GM18867 (cell line): ENCODE results near the gene AGBL1.
A peak's percentile ranks its signal among the peaks of the same experiment; 100 is the strongest.
"Not testable (repeated sequence)": the region's sequence is repeated elsewhere in the genome, so short reads cannot be mapped to it uniquely, and the experiment has no call there.

Source experiments
- ATAC-seq: cut with Tn5 transposase; IDR thresholded peaks from one replicate; pipeline ENCODE4 v1.9.1; 2021; ENCODE audit warnings: mild to moderate bottlenecking, moderate library complexity; ENCODE audit not compliant: unreplicated experiment

AGBL1 gene

DNA sequence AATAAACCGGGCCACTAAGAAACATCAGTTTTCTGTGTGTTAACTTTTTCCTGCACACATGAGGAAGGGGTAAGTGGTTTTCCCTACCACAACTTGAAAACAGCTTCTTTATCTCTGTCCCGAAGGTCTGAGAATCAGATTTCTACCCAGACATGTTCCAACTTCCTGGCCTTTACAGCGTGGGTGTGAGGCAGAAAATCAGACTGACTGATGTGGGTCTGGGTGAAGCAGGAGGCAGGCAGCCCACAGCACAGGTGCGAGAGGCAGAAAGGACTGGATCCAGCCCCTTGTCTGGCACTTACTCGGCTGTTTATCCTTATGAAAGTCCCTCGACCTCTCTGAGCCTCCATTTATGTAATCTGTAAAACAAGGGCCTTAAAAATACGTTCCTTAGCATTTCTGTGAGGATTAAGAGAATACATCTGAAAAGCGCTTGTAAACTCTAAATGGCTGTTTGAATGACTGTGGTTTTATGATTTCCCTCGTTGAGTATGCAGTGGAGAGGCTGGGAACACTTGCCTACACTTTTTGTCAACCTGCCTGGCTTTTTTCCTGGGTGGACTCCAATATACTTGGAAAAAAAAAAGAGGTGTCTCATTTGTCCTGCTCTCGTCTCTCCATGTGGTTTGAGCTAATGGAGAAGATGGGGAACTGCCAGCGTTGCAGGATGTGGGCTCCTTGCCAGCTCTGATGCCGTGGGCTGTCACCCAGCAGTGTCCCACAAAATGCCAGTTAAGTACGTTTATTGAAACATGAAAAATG, 3.1 kb downstream of the AGBL1 start:
- ATAC-seq = no peak

DNA sequence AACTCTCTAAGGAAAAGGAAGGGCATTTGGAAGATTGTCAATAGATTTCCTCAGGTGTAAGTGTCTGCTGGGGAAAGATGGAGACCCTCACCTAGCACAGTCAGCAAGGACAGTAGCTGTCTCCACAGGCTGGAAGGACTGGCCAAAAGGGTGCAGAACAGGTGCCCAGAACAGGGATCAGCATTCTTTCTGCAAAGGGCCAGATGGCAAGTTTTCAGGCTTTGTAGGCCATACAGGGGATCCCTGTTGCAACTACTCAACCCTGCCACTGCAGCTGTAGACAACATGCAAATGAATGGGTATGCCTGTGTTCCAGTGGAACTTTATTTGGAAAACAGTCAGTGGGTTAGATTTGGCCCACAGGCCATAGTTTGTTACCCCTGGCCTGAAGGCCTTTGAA, 8.1 kb downstream of the AGBL1 start:
- ATAC-seq = no peak

DNA sequence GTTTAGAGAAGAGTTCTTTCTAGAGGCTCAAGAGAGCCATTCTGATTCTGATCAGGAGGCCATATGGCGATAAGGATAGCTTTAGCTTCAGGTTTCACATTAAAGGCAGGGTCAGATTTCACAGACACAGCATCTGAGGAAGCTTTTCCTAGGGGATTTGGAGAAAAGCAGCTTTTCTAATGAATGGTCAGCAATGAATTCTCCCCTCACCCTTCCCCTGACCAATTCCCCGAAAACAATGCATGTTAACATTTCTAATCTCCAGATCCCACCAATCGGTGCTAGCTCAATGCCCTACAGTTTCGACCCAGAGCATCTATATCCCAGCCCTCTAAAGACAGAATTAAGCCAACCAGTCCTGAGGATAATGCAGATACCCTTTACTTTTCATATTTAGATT, 9.8 kb downstream of the AGBL1 start:
- no peak for ATAC-seq

DNA sequence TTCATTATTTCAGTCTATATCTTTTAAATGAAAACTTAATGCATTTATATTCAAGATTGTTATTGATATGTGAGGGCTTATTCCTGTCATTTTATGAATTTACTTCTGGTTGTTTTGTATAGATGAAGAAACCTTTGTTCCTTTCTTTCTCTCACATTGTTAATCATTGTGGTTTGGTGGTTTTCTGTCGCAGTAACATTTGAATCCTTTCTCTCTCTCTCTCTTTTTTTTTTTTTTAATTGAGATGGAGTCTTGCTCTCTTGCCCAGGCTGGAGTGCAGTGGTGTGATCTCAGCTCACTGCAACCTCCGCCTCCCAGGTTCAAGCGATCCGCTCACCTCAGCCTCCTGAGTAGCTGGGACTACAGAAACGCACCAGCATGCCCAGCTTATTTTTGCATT, 22.1 kb downstream of the AGBL1 start:
- ATAC-seq = no peak

DNA sequence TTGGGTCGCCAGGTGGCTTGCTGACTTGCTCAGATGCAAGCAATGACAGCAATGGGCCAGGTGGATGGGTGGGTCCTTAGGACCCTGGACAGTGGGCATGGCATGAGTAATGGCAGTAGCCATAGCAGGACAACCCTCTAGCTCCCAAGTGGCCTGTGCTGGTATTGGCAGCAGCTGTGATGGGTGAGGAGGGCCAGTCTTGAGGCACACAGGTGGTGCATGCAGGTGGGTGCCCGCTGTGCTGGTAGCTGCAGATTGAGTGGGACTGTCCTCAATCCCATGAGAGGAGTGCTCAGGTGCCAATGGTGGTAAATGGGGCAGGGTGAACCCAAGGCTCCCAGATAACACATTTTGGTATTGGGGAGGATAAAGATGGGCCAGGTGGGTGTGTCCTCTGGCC, 24.2 kb downstream of the AGBL1 start:
- no peak for ATAC-seq

DNA sequence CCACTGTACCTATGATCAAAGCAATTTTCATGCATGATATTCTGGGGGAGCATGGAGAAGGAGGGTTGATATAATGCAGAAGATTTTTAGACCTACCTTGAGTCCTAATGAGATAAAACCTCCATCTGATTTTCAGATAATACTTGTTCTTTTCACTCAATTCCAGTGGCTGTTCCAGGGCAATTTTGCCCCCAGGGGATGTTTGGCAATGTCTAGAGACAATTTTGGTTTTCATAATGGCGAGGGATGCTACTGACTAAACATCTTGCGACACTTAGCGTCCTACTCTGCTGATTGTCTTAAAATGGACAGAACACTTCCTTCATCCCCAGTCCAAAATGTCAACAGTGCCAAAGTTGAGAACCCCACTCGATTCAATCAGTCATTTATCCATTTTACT, 26.6 kb downstream of the AGBL1 start:
- no peak for ATAC-seq

DNA sequence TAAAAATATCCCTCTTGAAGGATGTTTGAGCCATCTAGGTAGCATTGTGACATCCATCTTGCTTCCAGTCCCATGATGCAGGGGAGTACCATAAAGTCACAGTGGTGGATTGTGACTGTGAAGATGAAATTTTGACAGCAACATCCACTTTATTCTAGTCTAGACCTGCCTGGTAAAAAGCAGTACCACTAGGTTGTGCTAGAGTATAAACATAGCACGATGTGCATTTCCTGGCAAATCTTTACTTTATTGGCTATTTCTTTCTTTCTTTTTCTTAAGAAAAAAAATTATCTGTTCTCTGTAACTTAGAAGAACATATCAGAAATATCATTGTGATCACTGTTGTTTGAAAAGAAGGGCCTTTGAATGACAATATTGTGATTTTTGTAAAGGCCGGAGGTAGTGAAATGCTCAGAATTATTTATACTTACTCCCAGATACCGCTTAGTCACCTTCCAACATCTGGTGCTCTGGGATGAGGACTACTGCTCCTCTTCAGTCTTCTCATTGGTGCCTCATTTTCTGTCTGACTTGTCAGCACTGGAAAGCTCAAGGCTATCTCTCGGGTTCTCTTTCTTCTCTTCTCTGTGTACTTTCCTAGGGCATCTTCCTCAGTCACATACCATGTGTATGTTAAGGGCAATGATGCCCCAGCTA, 35.6 kb downstream of the AGBL1 start:
- no peak for ATAC-seq

DNA sequence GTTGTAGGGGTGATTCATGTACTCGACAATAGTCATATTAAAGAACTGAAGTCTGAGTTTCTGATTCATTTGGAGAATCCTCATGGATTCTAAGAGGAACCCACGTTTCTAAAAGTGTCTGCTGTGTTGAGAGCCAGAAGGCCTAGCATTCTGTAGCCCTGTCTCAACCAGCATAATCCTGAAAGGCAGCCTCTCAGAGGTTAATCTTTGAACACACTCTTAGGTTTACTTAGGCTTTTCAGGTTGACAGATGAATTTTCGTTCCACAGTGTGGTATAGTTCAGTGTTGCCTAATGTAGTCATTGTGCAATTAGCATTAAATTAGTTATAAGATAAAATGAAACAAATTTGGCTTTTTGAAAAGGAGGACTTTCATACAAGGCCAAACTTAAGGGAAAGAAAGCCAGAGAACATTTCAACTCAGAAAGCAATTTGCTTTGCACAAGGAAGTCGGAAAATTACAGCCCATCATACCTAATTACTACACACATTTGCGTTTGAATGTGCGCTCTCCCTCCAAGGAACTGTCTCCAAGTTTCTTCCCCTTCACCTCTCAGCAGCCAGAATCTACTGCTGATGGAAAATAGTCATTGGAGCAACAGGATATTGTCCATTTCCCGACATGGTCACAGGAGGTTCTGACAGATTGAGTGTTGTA, 42.0 kb downstream of the AGBL1 start:
- ATAC-seq = no peak

DNA sequence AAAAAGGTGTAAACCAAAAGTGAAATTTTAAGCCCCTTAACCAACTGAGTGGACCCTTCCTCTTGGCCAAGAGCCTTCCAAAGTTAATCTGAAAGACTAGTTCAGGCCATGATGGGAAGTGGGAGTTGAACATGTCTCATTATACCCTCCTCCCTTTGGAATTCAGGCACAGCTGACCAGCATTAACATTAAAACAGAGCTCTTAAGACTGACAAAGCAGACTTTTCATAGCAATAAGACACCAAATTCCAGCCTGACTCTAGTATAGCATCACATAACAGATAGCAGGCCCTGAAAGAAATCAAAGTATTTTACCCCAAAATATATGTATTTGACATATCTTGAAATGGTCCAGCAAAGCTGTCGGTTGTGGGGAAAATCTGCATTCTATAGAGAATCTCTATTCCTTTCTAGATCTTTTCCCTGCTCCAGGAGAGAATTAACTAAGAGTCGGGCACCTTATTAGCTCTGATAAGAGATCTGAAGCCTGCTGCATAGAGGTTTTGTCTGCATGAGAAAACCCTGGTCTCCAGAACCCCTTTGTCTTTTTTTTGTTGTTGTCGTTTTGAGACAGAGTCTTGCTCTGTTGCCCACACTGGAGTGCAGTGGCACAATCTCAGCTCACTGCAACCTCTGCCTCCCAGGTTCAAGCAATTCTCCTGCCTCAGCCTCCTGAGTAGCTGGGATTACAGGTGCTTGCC, 43.2 kb downstream of the AGBL1 start:
- not testable (repeated sequence) for ATAC-seq

DNA sequence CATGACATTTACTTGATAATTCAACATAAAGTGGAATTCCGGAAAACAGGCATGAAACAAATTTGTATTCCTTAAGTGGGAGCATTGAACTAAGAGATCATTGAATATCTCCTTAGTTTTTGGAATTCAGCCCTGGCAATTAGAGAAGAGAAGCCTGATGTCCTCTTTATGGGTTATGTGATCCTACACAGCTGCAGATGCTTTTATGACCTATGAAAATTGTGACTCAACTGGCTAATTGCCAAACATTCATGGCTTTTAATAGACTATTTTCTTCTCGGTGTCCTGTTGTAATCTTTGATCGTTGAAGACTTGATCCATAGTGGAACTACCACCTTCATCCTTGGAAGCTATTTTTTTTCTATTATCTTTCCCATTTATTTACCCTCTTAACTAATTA, 46.1 kb downstream of the AGBL1 start:
- ATAC-seq = no peak

DNA sequence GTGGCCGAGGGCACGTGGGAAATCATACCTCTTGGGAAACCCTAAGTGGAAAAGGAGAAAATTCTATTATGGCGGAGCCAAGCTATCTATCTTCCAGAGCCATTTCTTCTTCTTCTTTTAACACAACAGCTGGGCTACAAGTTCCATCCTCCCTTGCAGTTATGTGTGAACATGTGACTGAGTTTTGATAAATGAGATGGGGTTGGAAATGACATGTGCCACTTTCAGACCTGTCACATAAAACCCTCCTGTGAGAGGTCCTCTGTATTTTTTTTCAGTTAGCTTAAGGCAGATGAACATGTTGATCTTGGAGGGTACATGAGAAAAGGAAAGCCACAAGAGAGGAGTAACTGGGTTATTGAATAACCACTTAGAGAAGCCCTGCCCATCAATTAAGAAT, 47.9 kb downstream of the AGBL1 start:
- ATAC-seq = no peak

DNA sequence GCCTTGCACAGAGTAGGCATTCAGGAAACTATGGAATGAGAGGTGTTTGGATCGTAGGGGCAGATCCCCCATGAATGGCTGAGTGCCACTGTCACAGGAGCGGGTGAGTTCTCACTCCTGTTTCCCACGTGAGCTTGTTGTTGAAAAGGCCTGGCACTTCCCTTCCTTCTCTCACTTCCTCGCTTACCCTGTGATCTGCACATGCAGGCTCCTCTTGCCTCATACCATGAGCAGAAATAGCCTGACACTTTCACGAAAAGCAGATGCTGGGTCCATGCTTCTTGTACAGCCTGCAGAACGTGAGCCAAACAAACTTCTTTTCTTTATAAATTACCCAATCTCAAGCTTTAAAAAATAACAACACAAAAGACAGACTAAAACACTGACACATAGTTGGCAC, 55.4 kb downstream of the AGBL1 start:
- ATAC-seq = no peak

DNA sequence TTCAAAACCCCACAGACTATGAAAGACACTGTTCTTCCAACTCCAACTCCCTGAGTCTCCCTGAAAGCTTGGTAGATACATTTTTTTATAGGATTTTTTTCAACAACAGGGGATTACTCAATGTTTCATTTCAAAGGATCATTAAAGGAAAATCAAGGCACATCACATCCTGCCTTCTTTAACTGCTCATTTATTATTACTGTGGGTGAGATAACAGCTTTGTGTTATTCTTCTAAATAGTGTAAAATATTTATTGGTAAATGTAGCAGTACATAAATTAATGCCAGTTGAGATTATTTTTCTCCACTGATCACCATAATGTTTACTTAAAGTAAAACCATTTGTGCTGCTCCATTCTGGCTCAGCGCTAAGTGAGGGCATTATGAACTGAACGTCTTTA, 57.2 kb downstream of the AGBL1 start:
- ATAC-seq = no peak

DNA sequence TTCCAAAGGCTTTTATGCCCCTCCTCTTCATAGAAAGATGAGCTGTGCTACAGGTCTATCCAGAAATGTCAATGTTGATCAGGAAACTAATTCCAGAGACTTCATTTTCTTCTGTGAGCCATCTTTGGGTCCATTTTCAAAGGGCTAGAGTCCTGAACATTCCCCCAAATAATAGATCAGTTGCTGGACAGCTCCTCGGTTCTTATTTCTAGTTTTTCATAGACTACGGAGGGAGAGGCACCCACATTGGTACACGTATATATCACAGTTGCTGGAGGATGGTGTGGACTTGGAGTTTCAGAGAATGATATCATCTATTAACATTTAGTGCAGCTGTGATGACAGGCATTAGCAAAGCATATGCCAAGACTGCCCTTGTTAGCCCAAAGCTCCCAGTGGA, 59.1 kb downstream of the AGBL1 start:
- no peak for ATAC-seq

DNA sequence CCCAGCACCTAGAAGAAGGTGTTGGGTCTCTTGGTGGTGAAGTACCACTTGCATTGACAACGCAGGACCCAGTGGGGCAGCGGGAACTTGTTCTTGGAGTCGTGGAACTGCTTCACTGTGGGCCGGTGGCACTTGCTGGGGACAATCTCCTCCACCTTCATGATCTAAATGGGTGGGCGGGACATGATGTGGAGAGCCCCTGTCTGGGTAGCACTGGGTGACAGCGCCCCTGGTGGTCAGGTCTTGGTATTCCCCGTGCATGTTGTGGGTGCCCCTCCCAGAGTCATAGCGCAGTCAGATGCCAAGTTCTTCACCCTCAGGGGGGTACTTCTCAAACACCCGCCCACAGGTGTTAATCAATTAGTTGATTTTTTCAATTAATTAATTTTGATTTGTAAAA, 60.2 kb downstream of the AGBL1 start:
- peak; percentile 48 for ATAC-seq

DNA sequence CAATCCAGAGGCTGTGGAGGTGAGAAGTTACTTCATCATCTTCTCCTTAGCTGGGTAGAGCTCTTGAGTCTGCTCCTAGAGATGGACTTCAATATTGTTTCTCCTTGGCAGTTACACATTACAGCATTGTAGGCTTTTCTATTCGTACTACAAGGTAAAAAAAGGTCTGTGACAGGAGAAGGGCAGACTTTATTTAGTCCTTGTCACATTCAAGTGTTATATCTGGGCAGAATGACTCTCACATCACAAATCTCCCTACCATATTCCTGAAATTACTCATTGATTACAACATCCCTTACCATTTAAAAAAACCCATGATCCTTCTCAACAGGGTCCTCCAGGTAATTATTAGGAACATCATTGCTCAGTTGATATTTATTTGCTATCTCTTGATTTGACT, 75.0 kb downstream of the AGBL1 start:
- no peak for ATAC-seq

DNA sequence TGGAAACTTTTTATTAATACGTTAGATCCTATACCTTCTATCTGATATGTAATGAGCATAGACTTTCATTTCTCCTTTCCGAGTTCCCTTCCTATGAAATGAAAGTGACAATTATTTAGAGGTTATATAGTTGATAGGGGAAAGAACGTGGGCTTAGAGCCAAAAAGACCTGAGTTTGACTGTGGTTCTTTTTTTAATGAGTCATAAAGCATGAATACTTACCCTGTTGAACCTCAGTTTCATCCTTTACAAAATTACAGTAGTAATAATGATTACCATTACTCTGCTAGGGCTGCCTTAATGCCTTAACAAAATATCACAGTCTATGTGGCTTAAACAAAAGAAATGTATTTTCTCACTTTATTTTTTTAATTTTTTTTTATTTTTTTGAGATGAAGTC, 75.9 kb downstream of the AGBL1 start:
- ATAC-seq = no peak

DNA sequence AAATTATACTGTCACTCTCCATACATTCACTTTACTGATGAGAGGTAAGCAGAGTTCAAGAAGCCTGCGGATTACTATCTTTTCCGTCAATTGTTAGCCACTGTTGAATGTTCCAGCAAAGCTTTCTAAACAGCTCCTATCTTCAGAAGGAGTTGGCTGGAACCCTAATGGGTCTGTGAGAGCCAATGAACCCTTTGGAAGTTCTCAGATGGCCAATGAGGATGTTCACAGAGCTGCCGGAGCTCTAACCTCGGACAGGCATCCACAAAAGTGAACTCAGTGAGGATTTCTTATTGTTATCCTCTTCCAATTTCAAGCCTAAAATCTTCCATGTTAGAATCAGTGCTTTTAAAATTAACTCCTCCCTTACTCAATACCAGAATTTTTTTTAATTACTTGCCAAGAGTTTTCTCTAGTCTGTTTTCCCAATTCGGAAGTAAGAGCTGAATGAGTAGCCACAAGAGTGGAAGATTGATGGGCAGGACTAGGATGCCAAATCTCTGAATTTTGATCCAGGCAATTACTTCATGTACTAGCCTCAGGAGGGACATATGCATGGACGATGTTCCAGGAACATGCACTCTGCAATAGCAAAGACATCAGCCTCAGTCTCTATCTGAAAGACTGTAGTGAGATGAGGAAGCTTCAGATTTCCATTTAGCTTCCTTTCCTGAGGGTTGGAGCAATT, 78.1 kb downstream of the AGBL1 start:
- ATAC-seq = no peak

DNA sequence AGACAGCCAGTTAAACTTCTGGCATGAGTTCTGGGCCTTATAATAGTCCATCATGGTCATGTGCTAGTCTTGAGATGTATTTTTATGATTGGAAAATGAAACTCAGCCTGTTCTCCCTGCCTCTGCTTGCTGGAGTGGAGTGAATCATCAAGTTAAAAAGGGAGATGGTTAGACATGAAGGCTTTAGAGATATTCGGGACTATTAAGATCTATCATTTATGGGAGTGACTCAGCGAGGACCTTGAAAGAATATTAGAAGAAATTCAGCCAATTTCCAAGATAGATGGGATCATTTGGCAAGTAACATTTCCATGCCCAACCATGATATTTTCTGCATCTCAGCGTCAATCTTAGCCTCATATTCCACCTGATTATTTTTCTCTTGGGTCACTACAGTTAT, 79.8 kb downstream of the AGBL1 start:
- no peak for ATAC-seq

DNA sequence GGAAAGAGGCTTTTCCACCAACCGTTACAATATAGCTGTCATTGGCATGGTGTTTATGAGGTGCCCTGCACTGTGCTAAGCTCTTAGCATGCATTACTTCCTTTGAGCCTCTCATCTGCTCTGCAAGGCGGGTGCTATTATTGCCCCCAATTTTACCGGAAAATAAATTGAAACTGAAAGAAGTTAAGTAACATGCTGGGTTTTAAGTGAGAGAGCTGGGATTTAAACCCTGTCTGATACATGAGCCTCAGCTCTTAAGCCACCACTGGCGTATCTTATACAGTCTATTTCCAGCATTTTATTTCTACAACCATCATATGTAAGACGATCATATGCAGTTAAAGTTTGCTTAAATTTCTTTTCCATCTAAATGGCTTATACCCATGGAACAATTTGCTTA, 81.6 kb downstream of the AGBL1 start:
- ATAC-seq = no peak

DNA sequence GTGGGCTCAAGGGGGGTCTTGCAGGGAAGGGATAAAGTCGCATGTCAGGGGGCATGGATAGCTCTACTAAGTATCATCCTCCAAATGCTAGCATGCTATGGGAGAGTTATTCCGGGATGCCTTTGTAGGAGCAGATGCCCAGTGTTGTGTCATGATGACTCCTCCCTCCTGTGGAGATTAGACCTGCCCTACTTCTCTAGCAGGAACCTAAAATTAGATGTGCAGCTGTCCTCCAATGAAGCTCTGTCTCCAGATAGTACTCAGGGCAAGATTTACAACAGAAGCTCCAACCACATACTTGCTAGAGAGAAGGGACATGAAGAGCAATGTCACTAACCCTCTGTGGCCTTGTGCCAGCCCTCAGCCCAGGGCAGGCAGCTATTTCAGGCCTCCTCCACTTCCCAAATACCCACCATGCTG, 82.5 kb downstream of the AGBL1 start:
- ATAC-seq = no peak
